Fibroblast of lung (primary cell): ENCODE results near the gene LRRC36. TPM values are rescaled to one million over a fixed set of nuclear protein-coding genes. Genes with fewer than 3 reads are reported as not detected.

Experiments used
- DNase-seq, 2 donors: peaks; one replicate each; pipeline versions ENCODE4 v3.0.0 to v3.0.0-alpha.2; 2010; ENCODE audit warnings: low read depth in 2 of 2
- H2AFZ ChIP-seq: 2 replicates; pipeline ENCODE4 v1.5.1; 2012; ENCODE audit warnings: low read length, control low read depth, inconsistent platforms
- H3K27ac ChIP-seq: 2 replicates; pipeline ENCODE4 v1.5.1; 2011; ENCODE audit warnings: low read length, control low read depth; ENCODE audit not compliant: insufficient read depth
- H3K27me3 ChIP-seq: 2 replicates; pipeline ENCODE4 v1.5.1; 2011; ENCODE audit warnings: mild to moderate bottlenecking, low read length; ENCODE audit not compliant: control insufficient read depth, insufficient read depth
- H3K36me3 ChIP-seq: 2 replicates; pipeline ENCODE4 v1.5.1; 2011; ENCODE audit warnings: low read length; ENCODE audit not compliant: control insufficient read depth, insufficient read depth
- H3K4me1 ChIP-seq: 2 replicates; pipeline ENCODE4 v1.5.1; 2011; ENCODE audit warnings: low read length; ENCODE audit not compliant: control insufficient read depth, insufficient read depth; ENCODE audit errors: extremely low read depth
- H3K4me2 ChIP-seq: 2 replicates; pipeline ENCODE4 v1.5.1; 2011; ENCODE audit warnings: low read length, control low read depth; ENCODE audit not compliant: insufficient read depth; ENCODE audit errors: extremely low read depth
- H3K4me3 ChIP-seq, 4 experiments: fragments of 200-600 bp in 1 of 4; sonication (generic) in 1 of 4; replicated peaks in 1 of 4; 2 replicates each; pipeline ENCODE4 v1.5.1; 2011 to 2016; ENCODE audit warnings: low read length in 4 of 4, low read depth in 3 of 4, mild to moderate bottlenecking in 3 of 4, control low read depth in 2 of 4, inconsistent platforms in 1 of 4, mixed read lengths in 1 of 4; ENCODE audit not compliant: insufficient read depth in 1 of 4; ENCODE audit errors: control extremely low read depth in 1 of 4
- H3K79me2 ChIP-seq: 2 replicates; pipeline ENCODE4 v1.5.1; 2012; ENCODE audit warnings: mild to moderate bottlenecking, low read length, inconsistent platforms; ENCODE audit not compliant: control insufficient read depth, insufficient read depth
- H3K9ac ChIP-seq: 2 replicates; pipeline ENCODE4 v1.5.1; 2011; ENCODE audit warnings: mild to moderate bottlenecking, low read length, control low read depth; ENCODE audit not compliant: insufficient read depth
- H3K9me3 ChIP-seq: 2 replicates; pipeline ENCODE4 v1.5.1; 2012; ENCODE audit warnings: low read depth, low read length; ENCODE audit not compliant: control insufficient read depth, insufficient read depth
- H4K20me1 ChIP-seq: 2 replicates; pipeline ENCODE4 v1.5.1; 2011; ENCODE audit warnings: low read length; ENCODE audit not compliant: control insufficient read depth, insufficient read depth; ENCODE audit errors: extremely low read depth
- CTCF ChIP-seq, 2 donors: IDR thresholded peaks in 1 of 2; conservative IDR thresholded peaks in 1 of 2; 1 replicate in 1 of 2; 2 replicates in 1 of 2; pipeline ENCODE4 v1.5.1; 2011 to 2012; ENCODE audit warnings: low read length in 2 of 2, control low read depth in 1 of 2, inconsistent platforms in 1 of 2, low read depth in 1 of 2, mild to moderate bottlenecking in 1 of 2
- EZH2 ChIP-seq: IDR thresholded peaks from 2 replicates; pipeline ENCODE4 v1.5.1; 2012; ENCODE audit warnings: low read length, control low read depth, mild to moderate bottlenecking; ENCODE audit errors: missing control alignments
- polyA plus RNA-seq, 2 donors: library from polyadenylated mRNA; depleted of rRNA in 1 of 2; stranded (reverse) in 1 of 2; unstranded in 1 of 2; fragments of >200 nt; gene quantifications; 2 replicates each; pipeline ENCODE4 v1.2.1, GENCODE V29; 2011 to 2012; ENCODE audit warnings: missing spikeins in 1 of 2
- total RNA-seq: library from RNA; depleted of rRNA; stranded (reverse); fragments of >200 nt; gene quantifications from 2 replicates; pipeline ENCODE4 v1.2.1, GENCODE V29; 2014

The LRRC36 gene
- total and polyA plus RNA-seq, 2 donors (not counting 1 experiment from before 2014, with no cell fraction given): 0.06 to 0.66 TPM

GRCh38 chr16:67399218-67399733 is 72.7 kb downstream of the LRRC36 start:
- no peak overlapping the region for H3K4me3 ChIP-seq
- DNase-seq: peak in 1 of 2 donors; percentile 32
- no peaks in the 10 kb centered on the region for H3K9me3 ChIP-seq
- H3K27me3 ChIP-seq: no peaks in the 10 kb centered on the region
- no peaks in the 10 kb centered on the region for H4K20me1 ChIP-seq
- H3K4me2 ChIP-seq: no peak overlapping the region
- H3K27ac ChIP-seq: no peak overlapping the region
- H3K79me2 ChIP-seq: no peaks in the 10 kb centered on the region
- peak; percentile 62 to 66 for TF ChIP-seq CTCF (conservative IDR thresholded peaks at IDR 0.05 in 1 of 2, IDR thresholded peaks at IDR 0.05 in 1 of 2; ENCODE audit: low read depth in 1 of 2, low read length in 2 of 2)
- no peak for TF ChIP-seq EZH2
- H3K9ac ChIP-seq: no peak overlapping the region
- H3K4me1 ChIP-seq: peaks cover 10% of the 10 kb centered on the region
- no peak overlapping the region for H2AFZ ChIP-seq
- H3K36me3 ChIP-seq: no peaks in the 10 kb centered on the region

- no peaks in the 10 kb centered on the region for H3K36me3 ChIP-seq
- H3K79me2 ChIP-seq: no peaks in the 10 kb centered on the region
- no peak overlapping the region for H2AFZ ChIP-seq
- H3K27ac ChIP-seq: no peak overlapping the region
- H3K9ac ChIP-seq: no peak overlapping the region
- H3K4me3 ChIP-seq: no peak overlapping the region
- DNase-seq: no peak
- H4K20me1 ChIP-seq: no peaks in the 10 kb centered on the region
- TF ChIP-seq EZH2: no peak
- no peak for TF ChIP-seq CTCF (conservative IDR thresholded peaks at IDR 0.05 in 1 of 2, IDR thresholded peaks at IDR 0.05 in 1 of 2; ENCODE audit: low read depth in 1 of 2, low read length in 2 of 2)
- H3K4me1 ChIP-seq: peaks cover 10% of the 10 kb centered on the region
- H3K27me3 ChIP-seq: no peaks in the 10 kb centered on the region
- H3K4me2 ChIP-seq: no peak overlapping the region
- no peaks in the 10 kb centered on the region for H3K9me3 ChIP-seq
Measured at GRCh38 chr16:67399749-67400704, 73.4 kb downstream of the LRRC36 start.

DNA sequence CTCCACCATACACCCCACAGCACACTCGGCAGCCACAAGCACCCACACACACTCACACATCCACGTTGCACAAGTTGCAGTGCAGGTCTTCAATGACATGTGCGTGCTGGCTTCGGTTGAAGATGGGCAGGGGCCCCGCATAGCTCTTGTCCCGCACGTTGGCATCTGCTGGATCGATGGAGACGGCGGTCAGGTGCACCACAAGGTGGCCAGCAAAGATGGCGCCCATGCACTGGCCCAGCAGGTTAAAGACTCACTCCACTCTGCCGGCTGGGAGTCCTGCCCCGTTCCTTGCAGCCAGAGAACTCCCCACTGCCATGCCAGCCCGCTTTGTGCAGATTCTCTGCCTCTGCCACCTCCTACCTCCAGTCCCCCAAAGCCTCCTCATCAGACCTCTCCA is 74.3 kb downstream of the LRRC36 start:
- Histone ChIP-seq H3K4me3 (no peak overlapping the region), H3K9me3 (no peaks in the 10 kb centered on the region), H3K36me3 (no peaks in the 10 kb centered on the region), H3K79me2 (no peaks in the 10 kb centered on the region), H4K20me1 (no peaks in the 10 kb centered on the region), H3K9ac (no peak overlapping the region), H3K27ac (no peak overlapping the region), H2AFZ (no peak overlapping the region), H3K4me1 (peaks cover 14% of the 10 kb centered on the region), H3K27me3 (no peaks in the 10 kb centered on the region), H3K4me2 (no peak overlapping the region)
- TF ChIP-seq CTCF (conservative IDR thresholded peaks at IDR 0.05 in 1 of 2, IDR thresholded peaks at IDR 0.05 in 1 of 2; ENCODE audit: low read depth in 1 of 2, low read length in 2 of 2): no peak
- no peak for TF ChIP-seq EZH2
- DNase-seq: no peak
